Islet precursor cell (in vitro differentiated cells): Measurements from ENCODE around the gene FLRT1.
A peak's percentile ranks its signal among the peaks of the same experiment; 100 is the strongest.

ENCODE experiments used
- DNase-seq: peaks from one replicate; pipeline ENCODE4 v3.0.0-alpha.2; 2018

FLRT1 gene

GRCh38 chr11:64048042-64048854 lies 12.5 kb downstream of the FLRT1 start:
- DNase-seq, result no peak

GRCh38 chr11:64049509-64049908 lies 13.8 kb downstream of the FLRT1 start:
- no peak for DNase-seq

- DNase-seq, result no peak
Measured at GRCh38 chr11:64051297-64051696, 15.6 kb downstream of the FLRT1 start.

- no peak for DNase-seq
Measured at GRCh38 chr11:64052436-64052835, 16.7 kb downstream of the FLRT1 start.

- DNase-seq, result no peak
Measured at GRCh38 chr11:64052938-64053622, 17.3 kb downstream of the FLRT1 start.

- peak; percentile 86 for DNase-seq
Measured at GRCh38 chr11:64053699-64054098, 18.0 kb downstream of the FLRT1 start.

- no peak for DNase-seq
Measured at GRCh38 chr11:64055077-64055476, 19.3 kb downstream of the FLRT1 start.

GRCh38 chr11:64056213-64056785 lies 20.6 kb downstream of the FLRT1 start:
- no peak for DNase-seq

GRCh38 chr11:64056861-64057260 lies 21.1 kb downstream of the FLRT1 start:
- DNase-seq, result no peak

- no peak for DNase-seq
Measured at GRCh38 chr11:64057890-64058289, 22.2 kb downstream of the FLRT1 start.

GRCh38 chr11:64058494-64058893 lies 22.8 kb downstream of the FLRT1 start:
- no peak for DNase-seq

GRCh38 chr11:64059339-64060140 lies 23.8 kb downstream of the FLRT1 start:
- no peak for DNase-seq

- DNase-seq, result no peak
Measured at GRCh38 chr11:64060263-64060860, 24.6 kb downstream of the FLRT1 start.

GRCh38 chr11:64060861-64061444 lies 25.2 kb downstream of the FLRT1 start:
- DNase-seq, result peak; percentile 72

- no peak for DNase-seq
Measured at GRCh38 chr11:64062185-64063039, 26.7 kb downstream of the FLRT1 start.

- no peak for DNase-seq
Measured at GRCh38 chr11:64063777-64064176, 28.0 kb downstream of the FLRT1 start.

- DNase-seq, result no peak
Measured at GRCh38 chr11:64064374-64065140, 28.8 kb downstream of the FLRT1 start.

- no peak for DNase-seq
Measured at GRCh38 chr11:64065141-64065465, 29.4 kb downstream of the FLRT1 start.

- no peak for DNase-seq
Measured at GRCh38 chr11:64065712-64066111, 30.0 kb downstream of the FLRT1 start.

GRCh38 chr11:64067230-64067993 lies 31.7 kb downstream of the FLRT1 start:
- no peak for DNase-seq
